ENCODE data around the gene EMD. TPM values are rescaled to one million over a fixed set of nuclear protein-coding genes. Genes with fewer than 3 reads are reported as not detected.

Gene EMD
- total and polyA plus RNA-seq, 7 experiments from 2014 or later = 31.5 to 141 (median 81.7) TPM

GRCh38 chrX:154350429-154351182, 28.5 kb upstream of the EMD start:
- Mint-ChIP-seq H3K4me1 (peaks cover 12 to 41% (median 25%) of the 10 kb centered on the region in 7 donors), H3K27me3 (no peaks in the 10 kb centered on the region), H3K36me3 (peaks cover 0 to 3% (median 0%) of the 10 kb centered on the region in 5 donors), H3K27ac (peak overlapping the region in 8 of 9 donors; percentile 46 to 88 (median 60)), H3K4me3 (peak overlapping the region in 5 of 10 donors; percentile 9 to 68 (median 43)), H3K9me3 (no peaks in the 10 kb centered on the region)
- no peaks in the 10 kb centered on the region for H3K9me3 ChIP-seq (ENCODE audit: control insufficient read depth in 2 of 3, low read length in 3 of 3)
- CTCF ChIA-PET = no interaction called here
- H3K27me3 ChIP-seq (ENCODE audit: control insufficient read depth in 2 of 2, insufficient read depth in 2 of 2, low read length in 2 of 2) = no peaks in the 10 kb centered on the region
- H3K36me3 ChIP-seq (ENCODE audit: control insufficient read depth in 2 of 3, insufficient read depth in 3 of 3, low read length in 3 of 3) = peaks cover 5 to 72% (median 8%) of the 10 kb centered on the region in 3 experiments
- ATAC-seq (no peak), DNase-seq (no peak)
- peak overlapping the region; percentile 66 for H3K27ac ChIP-seq (ENCODE audit: low read depth, low read length)
- no peak overlapping the region for H3K4me3 ChIP-seq (ENCODE audit: low read length)
- POLR2A ChIA-PET = interaction anchor here (0.6 to 5.8 kb wide), 5 partner anchors 11 to 383 kb away, joined by 3 to 45 read pairs (median 8); no protein-coding TSS in a partner anchor
- intact Hi-C loops (cut with micrococcal nuclease) = no loop called here
- H3K4me1 ChIP-seq (ENCODE audit: control insufficient read depth in 2 of 2, insufficient read depth in 2 of 2, low read length in 2 of 2) = peaks cover 33 to 75% of the 10 kb centered on the region in 2 donors

GRCh38 chrX:154351183-154352011, 27.7 kb upstream of the EMD start:
- ChIA-PET CTCF (no interaction called here), POLR2A (interaction anchor here (0.6 to 5.8 kb wide), 3 partner anchors 14 to 384 kb away, joined by 3 to 45 read pairs (median 8); no protein-coding TSS in a partner anchor)
- Histone ChIP-seq H3K27ac (ENCODE audit: low read depth, low read length) (peak overlapping the region; percentile 66), H3K27me3 (ENCODE audit: control insufficient read depth in 2 of 2, insufficient read depth in 2 of 2, low read length in 2 of 2) (no peaks in the 10 kb centered on the region), H3K4me1 (ENCODE audit: control insufficient read depth in 2 of 2, insufficient read depth in 2 of 2, low read length in 2 of 2) (peaks cover 33 to 75% of the 10 kb centered on the region in 2 donors), H3K36me3 (ENCODE audit: control insufficient read depth in 2 of 3, insufficient read depth in 3 of 3, low read length in 3 of 3) (peaks cover 5 to 80% (median 8%) of the 10 kb centered on the region in 3 experiments), H3K4me3 (ENCODE audit: low read length) (no peak overlapping the region), H3K9me3 (ENCODE audit: control insufficient read depth in 2 of 3, low read length in 3 of 3) (no peaks in the 10 kb centered on the region)
- peak in 2 of 9 donors; percentile 48 to 49 for DNase-seq
- Mint-ChIP-seq H3K27ac (peak overlapping the region; percentile 32 to 88 (median 66)), H3K4me1 (peaks cover 12 to 42% (median 27%) of the 10 kb centered on the region in 7 donors), H3K36me3 (peaks cover 0 to 4% (median 0%) of the 10 kb centered on the region in 5 donors), H3K27me3 (no peaks in the 10 kb centered on the region), H3K9me3 (no peaks in the 10 kb centered on the region), H3K4me3 (peak overlapping the region in 7 of 10 donors; percentile 20 to 68 (median 47))
- ATAC-seq = peak; percentile 48
- intact Hi-C loops (cut with micrococcal nuclease) = no loop called here

- no peak overlapping the region for H3K4me3 ChIP-seq (ENCODE audit: low read length)
- Mint-ChIP-seq H3K4me1 (peaks cover 12 to 43% (median 27%) of the 10 kb centered on the region in 7 donors), H3K4me3 (peak overlapping the region in 5 of 10 donors; percentile 8 to 68 (median 57)), H3K27me3 (no peaks in the 10 kb centered on the region), H3K27ac (peak overlapping the region in 8 of 9 donors; percentile 59 to 88 (median 68)), H3K36me3 (peaks cover 0 to 4% (median 0%) of the 10 kb centered on the region in 5 donors), H3K9me3 (no peaks in the 10 kb centered on the region)
- intact Hi-C loops (cut with micrococcal nuclease) = no loop called here
- H3K36me3 ChIP-seq (ENCODE audit: control insufficient read depth in 2 of 3, insufficient read depth in 3 of 3, low read length in 3 of 3) = peaks cover 5 to 86% (median 12%) of the 10 kb centered on the region in 3 experiments
- ATAC-seq (no peak), DNase-seq (no peak)
- H3K4me1 ChIP-seq (ENCODE audit: control insufficient read depth in 2 of 2, insufficient read depth in 2 of 2, low read length in 2 of 2) = peaks cover 33 to 78% of the 10 kb centered on the region in 2 donors
- CTCF ChIA-PET = no interaction called here
- H3K9me3 ChIP-seq (ENCODE audit: control insufficient read depth in 2 of 3, low read length in 3 of 3) = no peaks in the 10 kb centered on the region
- POLR2A ChIA-PET = interaction anchor here (5.8 kb wide), 1 partner anchor 17 kb away, joined by 45 read pairs; no protein-coding TSS in a partner anchor
- H3K27me3 ChIP-seq (ENCODE audit: control insufficient read depth in 2 of 2, insufficient read depth in 2 of 2, low read length in 2 of 2) = no peaks in the 10 kb centered on the region
- peak overlapping the region; percentile 66 for H3K27ac ChIP-seq (ENCODE audit: low read depth, low read length)
These were observed 27.1 kb upstream of the EMD start for GRCh38 chrX:154352012-154352401.

- peaks cover 7 to 90% (median 12%) of the 10 kb centered on the region in 3 experiments for H3K36me3 ChIP-seq (ENCODE audit: control insufficient read depth in 2 of 3, insufficient read depth in 3 of 3, low read length in 3 of 3)
- ATAC-seq (no peak), DNase-seq (no peak)
- Mint-ChIP-seq H3K4me3 (peak overlapping the region in 4 of 10 donors; percentile 21 to 66 (median 40)), H3K4me1 (peaks cover 7 to 38% (median 22%) of the 10 kb centered on the region in 7 donors), H3K27ac (peak overlapping the region in 5 of 9 donors; percentile 49 to 88 (median 70)), H3K36me3 (peaks cover 0 to 3% (median 0%) of the 10 kb centered on the region in 5 donors), H3K9me3 (no peaks in the 10 kb centered on the region), H3K27me3 (no peaks in the 10 kb centered on the region)
- no peaks in the 10 kb centered on the region for H3K9me3 ChIP-seq (ENCODE audit: control insufficient read depth in 2 of 3, low read length in 3 of 3)
- intact Hi-C loops (cut with micrococcal nuclease) = no loop called here
- H3K4me3 ChIP-seq (ENCODE audit: low read length) = no peak overlapping the region
- peak overlapping the region; percentile 66 for H3K27ac ChIP-seq (ENCODE audit: low read depth, low read length)
- CTCF ChIA-PET = no interaction called here
- POLR2A ChIA-PET = interaction anchor here (5.8 kb wide), 1 partner anchor 17 kb away, joined by 45 read pairs; no protein-coding TSS in a partner anchor
- H3K27me3 ChIP-seq (ENCODE audit: control insufficient read depth in 2 of 2, insufficient read depth in 2 of 2, low read length in 2 of 2) = no peaks in the 10 kb centered on the region
- H3K4me1 ChIP-seq (ENCODE audit: control insufficient read depth in 2 of 2, insufficient read depth in 2 of 2, low read length in 2 of 2) = peaks cover 31 to 78% of the 10 kb centered on the region in 2 donors
These were observed 26.6 kb upstream of the EMD start for GRCh38 chrX:154352466-154352865.

- Mint-ChIP-seq H3K36me3 (peaks cover 0 to 3% (median 0%) of the 10 kb centered on the region in 5 donors), H3K4me1 (peaks cover 6 to 32% (median 18%) of the 10 kb centered on the region in 7 donors), H3K27me3 (no peaks in the 10 kb centered on the region), H3K27ac (peak overlapping the region in 2 of 9 donors; percentile 12 to 25), H3K4me3 (no peak overlapping the region), H3K9me3 (no peaks in the 10 kb centered on the region)
- Histone ChIP-seq H3K9me3 (ENCODE audit: control insufficient read depth in 2 of 3, low read length in 3 of 3) (no peaks in the 10 kb centered on the region), H3K27me3 (ENCODE audit: control insufficient read depth in 2 of 2, insufficient read depth in 2 of 2, low read length in 2 of 2) (no peaks in the 10 kb centered on the region), H3K4me1 (ENCODE audit: control insufficient read depth in 2 of 2, insufficient read depth in 2 of 2, low read length in 2 of 2) (peaks cover 29 to 78% of the 10 kb centered on the region in 2 donors), H3K27ac (ENCODE audit: low read depth, low read length) (no peak overlapping the region), H3K36me3 (ENCODE audit: control insufficient read depth in 2 of 3, insufficient read depth in 3 of 3, low read length in 3 of 3) (peaks cover 12 to 97% (median 15%) of the 10 kb centered on the region in 3 experiments), H3K4me3 (ENCODE audit: low read length) (no peak overlapping the region)
- no peak for ATAC-seq
- DNase-seq = no peak
- intact Hi-C loops (cut with micrococcal nuclease) = no loop called here
- CTCF ChIA-PET = no interaction called here
- POLR2A ChIA-PET = no interaction called here
These were observed 25.8 kb upstream of the EMD start for GRCh38 chrX:154353172-154353843.

- CTCF ChIA-PET = no interaction called here
- intact Hi-C loops (cut with micrococcal nuclease) = no loop called here
These were observed 25.1 kb upstream of the EMD start for GRCh38 chrX:154354013-154354412.

More at GRCh38 chrX:154354013-154354412, 25.1 kb upstream of the EMD start:
- H3K4me3 ChIP-seq (ENCODE audit: low read length) = no peak overlapping the region
- H3K36me3 ChIP-seq (ENCODE audit: control insufficient read depth in 2 of 3, insufficient read depth in 3 of 3, low read length in 3 of 3) = peaks cover 16 to 97% (median 22%) of the 10 kb centered on the region in 3 experiments
- ATAC-seq (no peak), DNase-seq (no peak)
- Mint-ChIP-seq H3K27ac (no peak overlapping the region), H3K4me3 (peak overlapping the region in 1 of 10 donors; percentile 23), H3K9me3 (no peaks in the 10 kb centered on the region), H3K27me3 (no peaks in the 10 kb centered on the region), H3K36me3 (peaks cover 0 to 7% (median 0%) of the 10 kb centered on the region in 5 donors), H3K4me1 (peaks cover 9 to 33% (median 18%) of the 10 kb centered on the region in 7 donors)
- POLR2A ChIA-PET = no interaction called here
- no peak overlapping the region for H3K27ac ChIP-seq (ENCODE audit: low read depth, low read length)
- no peaks in the 10 kb centered on the region for H3K9me3 ChIP-seq (ENCODE audit: control insufficient read depth in 2 of 3, low read length in 3 of 3)
- peaks cover 29 to 78% of the 10 kb centered on the region in 2 donors for H3K4me1 ChIP-seq (ENCODE audit: control insufficient read depth in 2 of 2, insufficient read depth in 2 of 2, low read length in 2 of 2)
- H3K27me3 ChIP-seq (ENCODE audit: control insufficient read depth in 2 of 2, insufficient read depth in 2 of 2, low read length in 2 of 2) = no peaks in the 10 kb centered on the region
